Spleen (tissue), 11 donors: ENCODE data around the gene PGAM2. TPM values are rescaled to one million over a fixed set of nuclear protein-coding genes. Genes with fewer than 3 reads are reported as not detected.

Experiments
- DNase-seq: peaks from one replicate; pipeline ENCODE4 v3.0.0-alpha.2; 2020
- H3K27ac ChIP-seq, 8 donors: fragments of 200-600 bp; sonication (generic) in 7 of 8; 1 replicate in 4 of 8; 2 replicates in 4 of 8; pipeline versions ENCODE4 v1.5.0 to v1.8.0; 2016 to 2021; ENCODE audit warnings: inconsistent platforms in 4 of 8, mild to moderate bottlenecking in 4 of 8, moderate library complexity in 1 of 8
- H3K27me3 ChIP-seq, 7 donors: fragments of 200-600 bp; sonication (generic) in 6 of 7; replicated peaks in 1 of 7; 1 replicate in 4 of 7; 2 replicates in 3 of 7; pipeline versions ENCODE4 v1.5.0 to v1.8.0; 2016 to 2021; ENCODE audit warnings: inconsistent platforms in 3 of 7, mild to moderate bottlenecking in 1 of 7
- H3K36me3 ChIP-seq, 6 donors: fragments of 200-600 bp; sonication (generic) in 5 of 6; 1 replicate in 4 of 6; 2 replicates in 2 of 6; pipeline versions ENCODE4 v1.5.0 to v1.8.0; 2016 to 2021; ENCODE audit warnings: inconsistent platforms in 2 of 6
- H3K4me1 ChIP-seq, 6 donors: fragments of 200-600 bp; sonication (generic) in 5 of 6; 1 replicate in 3 of 6; 2 replicates in 3 of 6; pipeline versions ENCODE4 v1.5.0 to v1.8.0; 2016 to 2021; ENCODE audit warnings: inconsistent platforms in 3 of 6
- H3K4me3 ChIP-seq, 8 donors: fragments of 200-600 bp; sonication (generic) in 7 of 8; 1 replicate in 4 of 8; 2 replicates in 4 of 8; pipeline versions ENCODE4 v1.5.0 to v1.8.0; 2016 to 2021; ENCODE audit warnings: inconsistent platforms in 4 of 8, mild to moderate bottlenecking in 4 of 8, moderate library complexity in 2 of 8
- H3K9me3 ChIP-seq, 8 donors: fragments of 200-600 bp; sonication (generic) in 7 of 8; 1 replicate in 4 of 8; 2 replicates in 4 of 8; pipeline versions ENCODE4 v1.5.0 to v1.8.0; 2016 to 2021; ENCODE audit warnings: inconsistent platforms in 4 of 8
- POLR2A ChIP-seq, 3 donors: fragments of 450-650 bp; IDR thresholded peaks; one replicate each; pipeline ENCODE4 v1.5.1; 2017; ENCODE audit warnings: antibody characterized with exemption in 3 of 3, mild to moderate bottlenecking in 1 of 3
- POLR2AphosphoS5 ChIP-seq, 3 donors: sonication (generic); formaldehyde crosslinking; IDR thresholded peaks; one replicate each; pipeline ENCODE4 v1.5.1; 2017; ENCODE audit warnings: antibody characterized with exemption in 3 of 3
- WGBS, 5 donors: extraction: QIAGEN DNeasy Blood & Tissue Kit in 3 of 5; methylation state at CpG; one replicate each; pipeline versions ENCODE4 v1.1.5 to v1.1.7; 2013 to 2018; 5-methylcytosine and 5-hydroxymethylcytosine counted together
- intact Hi-C: fragments of 100-400 bp; cut with DNase I; formaldehyde crosslinking; loops from one replicate; pipeline ENCODE4 v1.15.0; 2023; ENCODE audit warnings: low total_unique reads
- polyA plus RNA-seq, 3 donors: library from polyadenylated mRNA; stranded (reverse); fragments of 200-250 nt; gene quantifications; one replicate each; pipeline ENCODE4 v1.2.1, GENCODE V29; 2013
- total RNA-seq, 7 donors: library from RNA; depleted of rRNA in 3 of 7; stranded (reverse); fragments of >200 nt in 3 of 7; fragmentation: NEBNext Ultra II Directional in 4 of 7; extraction: Animal tissue kit (Norgen Biotek cat#: 25700) in 4 of 7; gene quantifications; one replicate each; pipeline versions ENCODE4 v1.1.0 to v1.2.1, GENCODE V29; 2016 to 2021
- TF ChIP-seq, protein P1 (sequence below), 11 experiments: fragments of 200-600 bp in 7 of 11; fragments of 450-650 bp in 4 of 11; sonication (generic) in 4 of 11; IDR thresholded peaks in 8 of 11; conservative IDR thresholded peaks in 3 of 11; 1 replicate in 7 of 11; 2 replicates in 4 of 11; pipeline versions ENCODE4 v1.4.0 to v1.8.0; 2016 to 2021; ENCODE audit warnings: antibody characterized with exemption in 11 of 11, inconsistent platforms in 4 of 11, mild to moderate bottlenecking in 1 of 11
- donor health status: healthy with polysubstance abuse.
- donor health status: DM: no; HTN: no; CAD: no; lungs with moderate emphysema.
- donor health status: DM: no; HTN: no; CAD: no.
- donor health status: Bipolar disorder and iron deficiency.
- donor health status: healthy.
- donor health status: DM: no; HTN: no; CAD: no.
- donor health status: DM: yes; HTN: yes; CAD: no.

Gene PGAM2
- total and polyA plus RNA-seq, 10 donors = 0.75 to 4.0 (median 1.6) TPM; not detected in 1

DNA sequence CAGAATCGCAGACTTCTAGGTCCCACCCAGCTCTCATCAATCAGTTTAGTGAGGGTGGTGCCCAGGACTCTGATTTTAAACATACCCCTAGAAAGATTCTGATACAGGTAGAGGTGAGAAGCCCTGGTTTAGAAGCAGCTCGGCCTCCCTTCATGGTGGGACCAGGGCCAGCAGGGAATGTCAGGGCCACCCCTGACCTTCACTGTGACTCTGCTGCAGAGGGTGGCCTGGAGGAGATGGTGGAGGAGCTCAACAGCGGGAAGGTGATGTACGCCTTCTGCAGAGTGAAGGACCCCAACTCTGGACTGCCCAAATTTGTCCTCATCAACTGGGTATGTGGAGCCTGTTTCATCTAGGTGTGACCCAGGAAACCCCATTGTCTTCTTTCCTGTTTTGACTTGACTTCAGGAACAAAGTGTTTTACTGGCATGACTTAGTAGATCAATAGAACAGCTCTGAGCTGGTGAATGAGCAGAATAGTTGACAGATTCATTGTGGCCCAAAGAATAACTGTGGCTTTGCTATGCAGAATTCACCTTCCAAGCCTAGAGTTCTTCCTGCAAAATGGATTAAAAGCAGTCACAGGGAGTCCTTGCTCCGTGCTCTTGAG lies 13.7 kb downstream of the PGAM2 start:
- peak overlapping the region in 4 of 8 donors; percentile 25 to 100 (median 50) for H3K27ac ChIP-seq
- no peak overlapping the region for H3K4me3 ChIP-seq
- no peaks in the 10 kb centered on the region for H3K9me3 ChIP-seq
- TF ChIP-seq, protein P1, sequence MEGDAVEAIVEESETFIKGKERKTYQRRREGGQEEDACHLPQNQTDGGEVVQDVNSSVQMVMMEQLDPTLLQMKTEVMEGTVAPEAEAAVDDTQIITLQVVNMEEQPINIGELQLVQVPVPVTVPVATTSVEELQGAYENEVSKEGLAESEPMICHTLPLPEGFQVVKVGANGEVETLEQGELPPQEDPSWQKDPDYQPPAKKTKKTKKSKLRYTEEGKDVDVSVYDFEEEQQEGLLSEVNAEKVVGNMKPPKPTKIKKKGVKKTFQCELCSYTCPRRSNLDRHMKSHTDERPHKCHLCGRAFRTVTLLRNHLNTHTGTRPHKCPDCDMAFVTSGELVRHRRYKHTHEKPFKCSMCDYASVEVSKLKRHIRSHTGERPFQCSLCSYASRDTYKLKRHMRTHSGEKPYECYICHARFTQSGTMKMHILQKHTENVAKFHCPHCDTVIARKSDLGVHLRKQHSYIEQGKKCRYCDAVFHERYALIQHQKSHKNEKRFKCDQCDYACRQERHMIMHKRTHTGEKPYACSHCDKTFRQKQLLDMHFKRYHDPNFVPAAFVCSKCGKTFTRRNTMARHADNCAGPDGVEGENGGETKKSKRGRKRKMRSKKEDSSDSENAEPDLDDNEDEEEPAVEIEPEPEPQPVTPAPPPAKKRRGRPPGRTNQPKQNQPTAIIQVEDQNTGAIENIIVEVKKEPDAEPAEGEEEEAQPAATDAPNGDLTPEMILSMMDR (IDR thresholded peaks at IDR 0.05 in 8 of 11, conservative IDR thresholded peaks at IDR 0.05 in 3 of 11) = no peak
- H3K36me3 ChIP-seq = peaks cover 1 to 93% (median 71%) of the 10 kb centered on the region in 6 donors
- no peaks in the 10 kb centered on the region for H3K27me3 ChIP-seq
- intact Hi-C loops = no loop called here
- 89 to 95% (median 92%) methylated on average over 5 of the region's 5 CpGs for WGBS, 5 donors
- peaks cover 22 to 98% (median 62%) of the 10 kb centered on the region in 6 donors for H3K4me1 ChIP-seq
- peak; percentile 24 for DNase-seq

DNA sequence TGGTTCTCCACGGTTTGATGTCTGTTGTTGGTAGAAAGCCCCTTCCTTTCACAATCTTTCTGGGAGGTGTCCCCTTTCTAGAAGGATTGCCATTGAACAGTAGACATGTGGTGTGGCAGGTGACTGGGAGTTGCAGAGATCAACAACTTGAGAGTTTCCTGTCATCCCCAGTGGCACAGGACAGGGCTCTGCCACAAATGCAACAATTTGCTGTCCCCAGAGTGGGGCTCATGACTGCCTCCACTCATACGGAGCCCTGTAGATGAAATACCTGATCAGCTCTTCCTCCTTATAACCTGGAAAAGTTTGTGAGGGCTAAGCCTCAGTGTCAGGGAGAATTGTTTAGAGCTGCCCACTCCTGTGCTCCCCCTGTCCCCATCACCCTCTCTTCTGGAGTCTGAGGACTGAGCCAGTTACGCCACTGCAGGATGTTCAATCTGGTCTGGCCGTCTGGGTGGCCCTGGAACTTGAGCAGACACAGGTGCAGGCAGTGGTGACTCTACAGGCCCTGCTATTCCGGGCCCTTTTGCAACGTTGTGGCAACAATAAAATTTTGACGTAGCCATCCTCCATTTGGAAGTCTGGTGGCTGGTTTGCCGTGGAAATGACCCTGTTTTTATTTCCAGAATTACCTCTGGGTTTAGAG lies 14.3 kb downstream of the PGAM2 start:
- H3K27me3 ChIP-seq = no peaks in the 10 kb centered on the region
- WGBS, 5 donors = 80 to 90% (median 84%) methylated on average over 8 of the region's 8 CpGs
- peaks cover 29 to 98% (median 68%) of the 10 kb centered on the region in 6 donors for H3K4me1 ChIP-seq
- peak; percentile 37 for DNase-seq
- intact Hi-C loops = no loop called here
- H3K36me3 ChIP-seq = peaks cover 0 to 90% (median 64%) of the 10 kb centered on the region in 6 donors
- no peak overlapping the region for H3K4me3 ChIP-seq
- peak overlapping the region in 4 of 8 donors; percentile 25 to 100 (median 50) for H3K27ac ChIP-seq
- H3K9me3 ChIP-seq = no peaks in the 10 kb centered on the region
- no peak for TF ChIP-seq POLR2AphosphoS5 (IDR thresholded peaks at IDR 0.05)
- TF ChIP-seq POLR2A (IDR thresholded peaks at IDR 0.05) = no peak
- TF ChIP-seq, protein P1 (IDR thresholded peaks at IDR 0.05 in 8 of 11, conservative IDR thresholded peaks at IDR 0.05 in 3 of 11) = no peak

DNA sequence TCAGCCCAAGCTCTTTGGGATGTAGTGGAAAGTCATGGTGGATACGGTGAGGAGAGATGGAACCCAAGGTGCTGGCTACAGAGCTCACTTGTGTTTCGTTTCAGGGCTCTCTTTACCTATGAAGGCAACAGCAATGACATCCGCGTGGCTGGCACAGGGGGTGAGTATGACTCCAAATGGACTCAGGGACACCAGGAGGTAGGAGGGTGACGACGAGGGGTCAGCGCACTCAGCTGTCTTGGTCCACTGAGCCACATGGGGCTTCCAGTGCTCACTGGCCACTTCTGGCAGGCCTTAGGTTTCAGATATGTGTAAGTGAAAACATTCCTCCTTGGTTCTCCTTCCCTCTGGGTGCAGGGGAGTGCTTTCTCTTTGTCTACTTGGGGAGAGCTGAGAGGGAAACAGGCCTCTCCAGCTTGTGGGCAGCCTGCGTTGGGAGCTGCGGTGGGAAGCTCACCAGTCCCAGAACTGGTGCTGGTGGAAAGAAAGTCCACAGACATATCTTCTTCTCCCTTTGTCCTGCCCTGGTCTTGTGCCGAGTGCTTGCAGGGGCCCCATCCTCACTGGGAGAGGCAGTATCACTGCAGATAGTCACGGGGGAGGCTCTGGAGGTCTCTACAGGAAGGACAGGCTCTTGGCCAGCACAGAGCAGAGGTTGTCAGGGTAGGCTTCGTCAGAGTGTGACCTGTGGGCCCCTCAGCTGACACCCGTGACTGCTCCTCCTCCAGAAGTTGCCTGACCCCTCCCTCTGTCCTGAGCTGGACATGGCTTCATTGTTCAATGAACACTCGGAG lies 15.0 kb downstream of the PGAM2 start:
- TF ChIP-seq, protein P1 (IDR thresholded peaks at IDR 0.05 in 8 of 11, conservative IDR thresholded peaks at IDR 0.05 in 3 of 11) = no peak
- TF ChIP-seq POLR2A (IDR thresholded peaks at IDR 0.05) (no peak), POLR2AphosphoS5 (IDR thresholded peaks at IDR 0.05) (no peak)
- H3K4me3 ChIP-seq = no peak overlapping the region
- H3K36me3 ChIP-seq = peaks cover 0 to 83% (median 58%) of the 10 kb centered on the region in 6 donors
- no peaks in the 10 kb centered on the region for H3K9me3 ChIP-seq
- H3K27me3 ChIP-seq = no peaks in the 10 kb centered on the region
- H3K27ac ChIP-seq = peak overlapping the region in 2 of 8 donors; percentile 52 to 100
- 84 to 93% (median 92%) methylated on average over 14 of the region's 14 CpGs for WGBS, 5 donors
- DNase-seq = peak; percentile 60
- H3K4me1 ChIP-seq = peaks cover 36 to 98% (median 71%) of the 10 kb centered on the region in 6 donors
- intact Hi-C loops = no loop called here
